K562 (cell line): ENCODE data around the gene PDHB. TPM values are rescaled to one million over a fixed set of nuclear protein-coding genes. Genes with fewer than 3 reads are reported as not detected.
A peak's percentile ranks its signal among the peaks of the same experiment; 100 is the strongest.

Experiments used
- BRCA1 ChIP-seq, 2 experiments: fragments of 450-650 bp in 1 of 2; sonication (generic) in 1 of 2; formaldehyde crosslinking in 1 of 2; IDR thresholded peaks; 2 replicates each; pipeline versions ENCODE4 v1.5.0 to v1.6.1; 2017 to 2020; ENCODE audit warnings: mild to moderate bottlenecking in 1 of 2, missing genetic modification reagents in 1 of 2
- CREB3L1 ChIP-seq: fragments of 450-650 bp; IDR thresholded peaks from 2 replicates; pipeline ENCODE4 v1.6.1; 2014; ENCODE audit warnings: low read depth, mild to moderate bottlenecking, moderate library complexity, borderline replicate concordance
- CREM ChIP-seq: IDR thresholded peaks from 2 replicates; pipeline ENCODE4 v1.6.1; 2014; ENCODE audit warnings: antibody characterized with exemption, low read depth
- ESRRA ChIP-seq: fragments of 450-650 bp; IDR thresholded peaks from 2 replicates; pipeline ENCODE4 v1.6.1; 2014; ENCODE audit warnings: low read depth, mild to moderate bottlenecking, moderate library complexity, borderline replicate concordance
- FOXA1 ChIP-seq: fragments of 450-650 bp; IDR thresholded peaks from 2 replicates; pipeline ENCODE4 v1.6.1; 2016; ENCODE audit warnings: mild to moderate bottlenecking, borderline replicate concordance
- GATAD2A ChIP-seq: fragments of 450-650 bp; IDR thresholded peaks from 2 replicates; pipeline ENCODE4 v1.6.1; 2017
- GMEB1 ChIP-seq: fragments of 250-450 bp; sonication (Bioruptor Pico); IDR thresholded peaks from 2 replicates; pipeline ENCODE4 v1.4.0; 2020; ENCODE audit warnings: mild to moderate bottlenecking
- MAZ ChIP-seq, 2 experiments: fragments of 450-650 bp in 1 of 2; sonication (generic) in 1 of 2; formaldehyde crosslinking; IDR thresholded peaks in 1 of 2; conservative IDR thresholded peaks in 1 of 2; 2 replicates each; pipeline versions ENCODE4 v1.4.0 to v1.5.0; 2020; ENCODE audit warnings: mild to moderate bottlenecking in 1 of 2, missing genetic modification reagents in 1 of 2
- MEF2A ChIP-seq: IDR thresholded peaks from 2 replicates; pipeline ENCODE4 v1.6.1; 2011; ENCODE audit warnings: low read depth, mild to moderate bottlenecking, low read length, moderate library complexity; ENCODE audit not compliant: control insufficient read depth
- PHF20 ChIP-seq: fragments of 450-650 bp; IDR thresholded peaks from 2 replicates; pipeline ENCODE4 v1.6.1; 2018; ENCODE audit not compliant: partially characterized antibody
- SOX6 ChIP-seq: fragments of 450-650 bp; IDR thresholded peaks from 2 replicates; pipeline ENCODE4 v1.6.1; 2014; ENCODE audit warnings: mild to moderate bottlenecking
- ZNF695 ChIP-seq: fragments of 450-650 bp; formaldehyde crosslinking; IDR thresholded peaks from 2 replicates; pipeline ENCODE4 v1.4.0; 2020; ENCODE audit warnings: mild to moderate bottlenecking, moderate library complexity
- ZNF77 ChIP-seq: fragments of 250-450 bp; sonication (Bioruptor Pico); IDR thresholded peaks from 2 replicates; pipeline ENCODE4 v1.5.0; 2020
- ZNF79 ChIP-seq: fragments of 250-450 bp; sonication (Bioruptor Pico); IDR thresholded peaks from 2 replicates; pipeline ENCODE4 v1.4.0; 2020; ENCODE audit warnings: low read depth, mild to moderate bottlenecking, moderate library complexity
- polyA plus RNA-seq, 8 experiments: library from polyadenylated mRNA; depleted of rRNA in 4 of 8; stranded (reverse) in 5 of 8; unstranded in 3 of 8; fragments of >200 nt; fragmentation: Nextera tagmentation in 2 of 8; fragmentation: Illumina TruSeq in 1 of 8; extraction: Ambion mirVana in 2 of 8; extraction: Trizol in 1 of 8; gene quantifications; 2 replicates each; pipeline versions ENCODE4 v1.2.1 to v1.2.3, GENCODE V29; 2011 to 2014; ENCODE audit warnings: inconsistent platforms in 1 of 8, missing spikeins in 1 of 8
- total RNA-seq, 7 experiments: library from RNA; depleted of rRNA in 6 of 7; stranded (reverse); fragments of >200 nt in 6 of 7; fragmentation: Illumina TruSeq in 2 of 7; extraction: Trizol in 2 of 7; gene quantifications; 2 replicates each; pipeline versions ENCODE4 v1.2.1 to v1.2.3, GENCODE V29; 2011 to 2021; ENCODE audit warnings: low replicate concordance in 1 of 7
- TF ChIP-seq, protein P1 (sequence below): fragments of 250-450 bp; sonication (Bioruptor Pico); IDR thresholded peaks from 2 replicates; pipeline ENCODE4 v1.4.0; 2020
- TF ChIP-seq, protein P2 (sequence below), 2 experiments: fragments of 450-650 bp; conservative IDR thresholded peaks; 2 replicates each; pipeline ENCODE4 v1.6.1; 2017; ENCODE audit warnings: mild to moderate bottlenecking in 2 of 2, moderate library complexity in 2 of 2

Gene PDHB
- total and polyA plus RNA-seq, 9 of the 15 experiments (the other 6 are each of a cell fraction or from before 2014, with no cell fraction given), result 51.2 to 178 (median 85.2) TPM

DNA sequence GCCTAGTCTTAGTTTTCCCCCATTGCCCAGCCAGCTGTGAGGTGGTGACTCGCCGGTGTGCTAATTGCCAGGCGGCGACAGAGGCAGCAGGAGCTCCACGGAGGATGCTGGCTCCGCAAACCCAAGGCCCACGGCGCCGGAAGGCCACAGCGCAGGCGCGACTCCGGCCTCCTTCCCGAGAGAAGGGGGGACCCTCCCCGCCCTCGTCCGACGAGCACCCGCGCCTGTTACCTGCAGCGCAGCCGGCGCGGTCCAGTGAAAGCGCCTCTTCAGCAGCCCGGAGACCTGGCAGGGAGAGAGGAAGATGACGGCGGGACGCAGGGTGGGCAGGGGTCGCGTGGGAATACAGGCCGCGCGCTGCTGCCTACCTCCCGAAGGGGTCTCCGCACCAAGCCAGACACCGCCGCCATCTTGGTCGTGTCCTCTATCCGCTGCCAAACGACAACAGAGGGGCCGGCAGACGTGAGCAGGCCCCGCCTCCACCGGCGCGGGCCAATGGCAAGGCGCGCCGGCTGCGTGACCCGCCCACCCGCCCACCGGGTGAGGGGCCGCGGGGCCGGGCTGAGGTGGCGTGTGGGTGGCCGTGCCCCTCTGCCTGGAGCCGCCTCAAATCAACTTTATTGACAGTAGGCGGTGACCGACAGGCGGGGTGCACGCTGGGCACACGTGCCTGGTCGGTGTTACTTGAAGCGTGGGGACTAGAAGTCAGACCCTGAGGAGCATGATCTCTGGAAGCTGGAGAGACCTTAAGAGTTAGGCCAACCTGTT is at the start of gene PDHB (continued):
- TF ChIP-seq, protein P1, sequence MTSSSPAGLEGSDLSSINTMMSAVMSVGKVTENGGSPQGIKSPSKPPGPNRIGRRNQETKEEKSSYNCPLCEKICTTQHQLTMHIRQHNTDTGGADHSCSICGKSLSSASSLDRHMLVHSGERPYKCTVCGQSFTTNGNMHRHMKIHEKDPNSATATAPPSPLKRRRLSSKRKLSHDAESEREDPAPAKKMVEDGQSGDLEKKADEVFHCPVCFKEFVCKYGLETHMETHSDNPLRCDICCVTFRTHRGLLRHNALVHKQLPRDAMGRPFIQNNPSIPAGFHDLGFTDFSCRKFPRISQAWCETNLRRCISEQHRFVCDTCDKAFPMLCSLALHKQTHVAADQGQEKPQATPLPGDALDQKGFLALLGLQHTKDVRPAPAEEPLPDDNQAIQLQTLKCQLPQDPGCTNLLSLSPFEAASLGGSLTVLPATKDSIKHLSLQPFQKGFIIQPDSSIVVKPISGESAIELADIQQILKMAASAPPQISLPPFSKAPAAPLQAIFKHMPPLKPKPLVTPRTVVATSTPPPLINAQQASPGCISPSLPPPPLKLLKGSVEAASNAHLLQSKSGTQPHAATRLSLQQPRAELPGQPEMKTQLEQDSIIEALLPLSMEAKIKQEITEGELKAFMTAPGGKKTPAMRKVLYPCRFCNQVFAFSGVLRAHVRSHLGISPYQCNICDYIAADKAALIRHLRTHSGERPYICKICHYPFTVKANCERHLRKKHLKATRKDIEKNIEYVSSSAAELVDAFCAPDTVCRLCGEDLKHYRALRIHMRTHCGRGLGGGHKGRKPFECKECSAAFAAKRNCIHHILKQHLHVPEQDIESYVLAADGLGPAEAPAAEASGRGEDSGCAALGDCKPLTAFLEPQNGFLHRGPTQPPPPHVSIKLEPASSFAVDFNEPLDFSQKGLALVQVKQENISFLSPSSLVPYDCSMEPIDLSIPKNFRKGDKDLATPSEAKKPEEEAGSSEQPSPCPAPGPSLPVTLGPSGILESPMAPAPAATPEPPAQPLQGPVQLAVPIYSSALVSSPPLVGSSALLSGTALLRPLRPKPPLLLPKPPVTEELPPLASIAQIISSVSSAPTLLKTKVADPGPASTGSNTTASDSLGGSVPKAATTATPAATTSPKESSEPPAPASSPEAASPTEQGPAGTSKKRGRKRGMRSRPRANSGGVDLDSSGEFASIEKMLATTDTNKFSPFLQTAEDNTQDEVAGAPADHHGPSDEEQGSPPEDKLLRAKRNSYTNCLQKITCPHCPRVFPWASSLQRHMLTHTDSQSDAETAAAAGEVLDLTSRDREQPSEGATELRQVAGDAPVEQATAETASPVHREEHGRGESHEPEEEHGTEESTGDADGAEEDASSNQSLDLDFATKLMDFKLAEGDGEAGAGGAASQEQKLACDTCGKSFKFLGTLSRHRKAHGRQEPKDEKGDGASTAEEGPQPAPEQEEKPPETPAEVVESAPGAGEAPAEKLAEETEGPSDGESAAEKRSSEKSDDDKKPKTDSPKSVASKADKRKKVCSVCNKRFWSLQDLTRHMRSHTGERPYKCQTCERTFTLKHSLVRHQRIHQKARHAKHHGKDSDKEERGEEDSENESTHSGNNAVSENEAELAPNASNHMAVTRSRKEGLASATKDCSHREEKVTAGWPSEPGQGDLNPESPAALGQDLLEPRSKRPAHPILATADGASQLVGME, result no peak
- no peak for TF ChIP-seq ZNF79 (CRISPR knock-in tag)
- no peak for TF ChIP-seq CREB3L1
- TF ChIP-seq GMEB1 (CRISPR knock-in tag), result peak; percentile 53; the same call in 1 of the 2 replicates
- no peak for TF ChIP-seq ZNF695 (CRISPR knock-in tag)
- no peak for TF ChIP-seq GATAD2A
- peak; percentile 85 for TF ChIP-seq MAZ (CRISPR knock-in tag; conservative IDR thresholded peaks at IDR 0.05 in 1 of 2, IDR thresholded peaks at IDR 0.05 in 1 of 2)
- peak; percentile 47 for TF ChIP-seq PHF20
- no peak for TF ChIP-seq MEF2A
- no peak for TF ChIP-seq BRCA1 (IDR thresholded peaks at IDR 0.05)
- no peak for TF ChIP-seq BRCA1 (CRISPR knock-in tag; IDR thresholded peaks at IDR 0.05)
- TF ChIP-seq, protein P2, sequence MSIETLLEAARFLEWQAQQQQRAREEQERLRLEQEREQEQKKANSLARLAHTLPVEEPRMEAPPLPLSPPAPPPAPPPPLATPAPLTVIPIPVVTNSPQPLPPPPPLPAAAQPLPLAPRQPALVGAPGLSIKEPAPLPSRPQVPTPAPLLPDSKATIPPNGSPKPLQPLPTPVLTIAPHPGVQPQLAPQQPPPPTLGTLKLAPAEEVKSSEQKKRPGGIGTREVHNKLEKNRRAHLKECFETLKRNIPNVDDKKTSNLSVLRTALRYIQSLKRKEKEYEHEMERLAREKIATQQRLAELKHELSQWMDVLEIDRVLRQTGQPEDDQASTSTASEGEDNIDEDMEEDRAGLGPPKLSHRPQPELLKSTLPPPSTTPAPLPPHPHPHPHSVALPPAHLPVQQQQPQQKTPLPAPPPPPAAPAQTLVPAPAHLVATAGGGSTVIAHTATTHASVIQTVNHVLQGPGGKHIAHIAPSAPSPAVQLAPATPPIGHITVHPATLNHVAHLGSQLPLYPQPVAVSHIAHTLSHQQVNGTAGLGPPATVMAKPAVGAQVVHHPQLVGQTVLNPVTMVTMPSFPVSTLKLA (conservative IDR thresholded peaks at IDR 0.05), result peak; percentile 68 to 76; a peak in 3 of 4 replicates
- peak; percentile 74; the same call in 1 of the 2 replicates for TF ChIP-seq ESRRA
- TF ChIP-seq FOXA1, result no peak
- peak; percentile 29 for TF ChIP-seq CREM
- TF ChIP-seq ZNF77 (CRISPR knock-in tag), result no peak
- no peak for TF ChIP-seq SOX6
